HG02973 (cell line): ENCODE results near the gene TPSAB1.
"Not testable (repeated sequence)": the region's sequence is repeated elsewhere in the genome, so short reads cannot be mapped to it uniquely, and the experiment has no call there.

Source experiments
- ATAC-seq: cut with Tn5 transposase; IDR thresholded peaks from one replicate; pipeline ENCODE4 v1.9.1; 2021; ENCODE audit warnings: moderate library complexity; ENCODE audit not compliant: unreplicated experiment

TPSAB1 gene

DNA sequence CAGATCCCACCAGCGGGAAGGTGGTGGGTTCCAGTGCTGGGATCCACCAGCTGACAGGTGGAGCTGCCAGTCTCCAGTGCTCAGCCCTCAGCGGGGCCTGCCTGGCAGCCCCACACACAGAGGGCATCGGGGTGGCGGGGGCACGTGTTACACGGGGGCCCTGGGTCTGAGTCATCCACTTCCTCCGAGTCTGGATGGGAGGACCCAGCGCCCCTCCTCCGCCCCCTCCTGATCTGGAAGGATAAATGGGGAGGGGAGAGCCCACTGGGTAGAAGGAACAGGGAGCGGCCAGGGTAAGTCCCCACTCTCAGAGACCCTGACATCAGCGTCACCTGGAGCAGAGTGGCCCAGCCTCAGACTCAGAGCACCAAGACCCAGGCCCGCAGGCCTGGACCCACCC lies at the start of gene TPSAB1:
Gene TPSAB1 (plus strand): TSS at position 270 of the 400 bp plus-strand sequence. CDS start 234 bp downstream, outside the sequence.
- ATAC-seq = not testable (repeated sequence)

- ATAC-seq = not testable (repeated sequence)
Observed at GRCh38 chr16:1190789-1191188, 49.7 kb upstream of the TPSAB1 start.

GRCh38 chr16:1192384-1193073 lies 48.0 kb upstream of the TPSAB1 start:
- no peak for ATAC-seq

GRCh38 chr16:1193143-1193824 lies 47.2 kb upstream of the TPSAB1 start:
- no peak for ATAC-seq

DNA sequence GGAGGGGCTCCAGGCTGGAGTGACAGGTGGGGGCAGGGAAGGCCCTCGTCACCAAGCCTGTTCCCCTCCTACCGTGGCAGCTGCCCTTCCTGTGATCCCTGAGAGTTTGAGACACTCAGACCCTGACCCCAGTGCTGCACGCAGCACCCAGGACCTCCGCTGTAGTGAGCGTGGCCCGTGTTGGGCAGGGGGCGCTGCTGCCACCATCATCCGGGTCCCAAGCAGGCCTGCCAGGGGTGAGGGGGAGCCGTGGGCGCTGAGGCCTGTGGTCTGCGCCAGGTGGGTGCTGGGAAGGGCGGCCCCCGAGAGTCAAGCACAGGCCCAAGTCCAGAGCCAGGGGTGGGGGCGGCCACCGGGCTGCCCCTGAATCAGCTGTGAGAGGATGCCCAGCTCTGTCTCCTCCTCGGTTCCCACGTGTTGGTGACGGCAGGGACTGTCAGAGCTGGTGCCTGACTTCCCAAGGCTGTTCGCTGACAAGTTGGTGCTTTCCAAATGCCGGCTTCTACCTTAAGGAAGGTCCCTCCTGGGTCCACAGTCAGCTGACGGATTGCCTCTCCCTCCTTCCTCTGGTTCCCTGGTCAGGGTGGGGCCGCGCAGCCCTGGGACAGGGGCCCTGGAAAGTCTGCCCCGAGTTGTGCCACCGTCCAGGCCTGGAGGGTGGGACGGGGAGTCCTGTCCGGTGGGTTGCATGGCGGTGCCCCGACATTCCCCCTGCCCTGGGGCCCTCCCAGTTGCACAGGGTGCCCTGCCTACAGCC lies 46.5 kb upstream of the TPSAB1 start:
- no peak for ATAC-seq

DNA sequence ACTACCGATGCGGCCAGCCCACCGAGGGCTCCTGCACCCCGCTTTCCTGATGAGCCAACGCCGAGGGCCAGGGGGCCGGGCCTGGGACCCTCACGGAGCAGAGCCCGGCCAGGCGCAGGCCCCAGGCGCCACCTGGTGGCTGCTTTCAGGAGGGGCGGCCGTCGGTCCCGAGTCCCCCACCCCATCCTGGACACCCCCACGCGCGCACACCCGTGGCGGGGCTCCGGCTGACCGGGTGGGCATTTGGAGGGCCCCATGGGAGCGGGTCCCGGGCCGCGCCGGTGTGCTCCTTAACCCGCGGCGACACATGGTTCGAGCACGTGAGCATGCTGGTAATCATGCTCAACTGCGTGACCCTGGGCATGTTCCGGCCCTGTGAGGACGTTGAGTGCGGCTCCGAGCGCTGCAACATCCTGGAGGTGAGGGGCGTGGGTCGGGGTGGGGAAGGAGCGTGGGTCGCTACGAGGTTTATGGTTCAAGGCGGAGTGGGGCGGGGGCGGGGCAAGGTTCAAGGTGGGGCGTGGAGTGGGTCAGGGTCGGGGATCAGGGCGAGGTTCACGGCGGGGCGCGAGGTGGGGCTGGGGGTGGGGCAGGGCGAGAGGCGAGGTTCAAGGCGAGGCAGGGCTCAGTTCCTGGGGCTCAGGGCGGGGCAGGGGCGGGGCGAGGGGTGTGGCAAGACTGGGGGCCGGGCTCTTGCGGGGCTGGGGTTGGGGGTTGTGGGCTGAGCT lies 45.7 kb upstream of the TPSAB1 start:
- no peak for ATAC-seq

DNA sequence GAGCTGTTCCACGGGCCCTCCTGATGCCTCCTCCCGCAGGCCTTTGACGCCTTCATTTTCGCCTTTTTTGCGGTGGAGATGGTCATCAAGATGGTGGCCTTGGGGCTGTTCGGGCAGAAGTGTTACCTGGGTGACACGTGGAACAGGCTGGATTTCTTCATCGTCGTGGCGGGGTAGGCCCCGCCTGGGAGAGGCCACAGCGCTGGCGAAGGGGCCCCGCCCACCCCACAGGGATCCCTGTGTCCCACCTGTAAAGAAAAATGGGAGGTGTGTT lies 45.2 kb upstream of the TPSAB1 start:
- no peak for ATAC-seq

DNA sequence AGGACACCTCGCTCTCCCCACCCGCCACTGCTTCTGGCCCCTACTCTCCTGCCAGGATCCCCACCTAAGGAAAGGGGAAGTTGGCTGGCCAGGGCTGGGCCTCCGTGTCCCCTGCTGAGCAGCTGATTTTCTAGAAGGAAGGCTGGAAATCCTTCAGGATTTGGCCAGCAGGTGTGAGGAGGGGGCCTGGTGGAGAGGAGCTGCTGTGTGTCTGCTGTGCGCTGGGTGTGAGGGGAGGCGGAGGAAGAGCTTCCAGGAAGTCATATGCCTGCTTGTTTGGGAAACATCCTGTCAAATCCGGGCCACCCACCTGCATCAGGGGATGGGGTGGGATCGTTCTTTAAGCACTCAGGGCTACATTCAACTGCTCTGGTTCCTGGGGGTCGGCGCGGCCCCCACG lies 44.0 kb upstream of the TPSAB1 start:
- ATAC-seq = no peak

DNA sequence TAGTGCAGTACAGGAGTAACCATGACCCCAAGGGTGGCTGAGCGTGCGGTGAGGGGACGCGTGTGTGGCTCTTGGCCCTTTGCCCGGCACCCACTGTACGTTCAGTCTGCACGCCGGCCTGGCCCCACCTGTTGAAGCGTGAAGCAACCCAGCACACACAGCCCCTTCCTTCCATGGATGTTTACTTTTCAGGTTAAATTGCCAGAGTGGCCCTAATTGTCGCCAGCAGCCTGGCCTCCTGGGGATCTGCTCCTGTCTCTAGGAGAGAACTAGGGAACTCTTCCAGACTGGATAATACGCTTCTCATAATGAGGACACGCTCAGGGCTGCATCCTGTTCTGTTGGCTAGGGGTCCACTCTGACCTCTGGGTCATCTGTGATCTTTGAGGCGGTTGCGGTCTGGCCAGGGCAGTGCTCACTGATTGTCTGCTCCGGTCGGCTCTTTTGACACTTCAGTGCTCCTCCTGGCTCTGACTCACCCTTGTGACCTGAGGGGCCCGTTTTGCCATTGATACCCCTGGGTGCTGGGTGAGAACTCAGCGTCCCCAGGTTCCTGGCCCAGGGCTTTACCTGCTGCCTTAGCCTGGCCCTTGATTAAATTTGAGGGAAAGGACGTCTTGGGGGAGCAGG lies 43.2 kb upstream of the TPSAB1 start:
- ATAC-seq = no peak

GRCh38 chr16:1198194-1198593 lies 42.3 kb upstream of the TPSAB1 start:
- ATAC-seq = no peak

GRCh38 chr16:1198671-1199346 lies 41.7 kb upstream of the TPSAB1 start:
- not testable (repeated sequence) for ATAC-seq

DNA sequence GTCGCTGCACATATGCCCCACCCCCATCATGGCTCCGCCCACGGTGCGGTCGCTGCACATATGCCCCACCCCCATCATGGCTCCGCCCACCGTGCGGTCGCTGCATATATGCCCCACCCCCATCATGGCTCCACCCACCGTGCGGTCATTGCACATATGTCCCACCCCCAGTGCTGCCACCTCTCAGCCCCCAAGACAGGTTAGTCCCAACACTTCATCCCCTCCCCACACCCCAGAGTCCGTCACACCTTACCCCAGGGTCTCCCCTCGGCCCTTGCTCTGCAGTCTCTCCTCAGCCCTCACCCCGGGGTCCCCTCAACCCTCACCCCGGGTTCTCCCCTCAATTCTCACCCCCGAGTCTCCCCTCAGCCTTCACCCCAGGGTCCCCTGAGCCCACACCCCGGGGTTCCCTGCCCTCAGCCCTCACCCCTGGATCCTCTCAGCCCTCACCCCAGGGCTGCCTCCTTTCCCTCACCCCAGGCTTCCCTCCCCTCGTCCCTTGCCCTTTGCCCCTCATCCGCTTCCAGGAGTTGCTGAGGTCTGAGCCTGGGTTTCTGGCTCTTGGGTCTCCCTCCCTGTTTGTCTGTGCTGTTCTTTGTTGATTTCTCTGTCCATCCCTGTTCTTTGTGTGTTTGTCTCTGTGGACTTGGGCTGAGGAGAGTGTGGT lies 41.0 kb upstream of the TPSAB1 start:
- no peak for ATAC-seq

DNA sequence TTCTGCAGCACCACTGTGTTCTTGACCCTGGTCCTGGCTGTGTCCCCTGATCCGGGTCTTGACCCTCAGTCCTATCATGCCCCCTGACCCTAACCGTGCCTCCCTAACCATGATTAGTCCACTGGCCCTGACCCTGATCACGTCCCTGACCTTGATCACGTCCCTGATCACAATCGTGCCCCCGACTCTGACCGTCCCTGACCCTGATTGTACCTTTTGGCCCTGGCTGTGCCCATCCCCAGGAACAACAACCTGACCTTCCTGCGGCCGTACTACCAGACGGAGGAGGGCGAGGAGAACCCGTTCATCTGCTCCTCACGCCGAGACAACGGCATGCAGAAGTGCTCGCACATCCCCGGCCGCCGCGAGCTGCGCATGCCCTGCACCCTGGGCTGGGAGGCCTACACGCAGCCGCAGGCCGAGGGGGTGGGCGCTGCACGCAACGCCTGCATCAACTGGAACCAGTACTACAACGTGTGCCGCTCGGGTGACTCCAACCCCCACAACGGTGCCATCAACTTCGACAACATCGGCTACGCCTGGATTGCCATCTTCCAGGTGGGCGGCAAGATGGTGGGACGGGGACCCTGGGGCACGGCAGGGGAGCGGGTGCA lies 40.4 kb upstream of the TPSAB1 start:
- no peak for ATAC-seq

- ATAC-seq = no peak
Observed at GRCh38 chr16:1201444-1201843, 39.1 kb upstream of the TPSAB1 start.

DNA sequence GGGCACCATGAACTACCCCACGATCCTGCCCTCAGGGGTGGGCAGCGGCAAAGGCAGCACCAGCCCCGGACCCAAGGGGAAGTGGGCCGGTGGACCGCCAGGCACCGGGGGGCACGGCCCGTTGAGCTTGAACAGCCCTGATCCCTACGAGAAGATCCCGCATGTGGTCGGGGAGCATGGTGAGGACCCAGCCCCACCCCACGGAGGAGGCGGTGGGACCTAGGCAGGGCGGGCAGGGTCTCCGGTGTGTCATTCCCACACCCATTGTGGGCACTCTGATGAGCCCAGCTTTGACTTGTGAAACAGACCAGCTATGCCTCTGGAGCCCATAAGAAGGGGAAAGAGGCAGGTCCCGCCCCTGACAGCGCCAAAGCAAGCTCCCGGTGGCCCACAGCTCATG lies 38.2 kb upstream of the TPSAB1 start:
- no peak for ATAC-seq

- no peak for ATAC-seq
Observed at GRCh38 chr16:1204933-1205332, 35.6 kb upstream of the TPSAB1 start.

DNA sequence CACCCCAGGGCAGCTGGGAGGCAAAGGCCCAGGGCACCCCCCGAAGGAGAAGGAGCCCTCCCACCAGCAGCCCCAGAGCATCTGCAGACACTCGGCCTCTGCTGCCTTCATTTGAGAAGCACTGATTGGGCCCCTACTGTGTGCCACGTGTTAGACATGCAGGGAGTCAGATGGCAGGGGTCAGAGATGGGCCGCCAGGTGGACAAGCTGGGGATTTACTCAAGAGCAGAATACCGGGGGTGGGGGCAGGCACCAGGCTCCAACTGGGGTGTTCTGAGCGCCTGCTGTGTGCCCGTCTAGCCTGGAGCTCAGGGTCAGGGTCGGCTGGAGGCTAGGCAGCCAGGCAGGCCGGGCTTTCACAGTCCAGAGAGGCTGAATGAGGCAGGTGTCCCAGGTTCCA lies 34.2 kb upstream of the TPSAB1 start:
- ATAC-seq = no peak

- ATAC-seq = no peak
Observed at GRCh38 chr16:1206786-1207185, 33.7 kb upstream of the TPSAB1 start.

GRCh38 chr16:1208239-1208830 lies 32.2 kb upstream of the TPSAB1 start:
- no peak for ATAC-seq
